Heart left ventricle (tissue), 13 donors: ENCODE results near the gene LAMB2.

Source experiments
- POLR2A ChIP-seq, 2 donors: fragments of 450-650 bp; IDR thresholded peaks; one replicate each; pipeline ENCODE4 v1.6.1; 2017; ENCODE audit warnings: antibody characterized with exemption in 2 of 2, mild to moderate bottlenecking in 2 of 2, moderate library complexity in 2 of 2
- TF ChIP-seq, protein P1 (sequence below), 12 donors: fragments of 200-600 bp; sonication (generic) in 4 of 12; IDR thresholded peaks; one replicate each; pipeline versions ENCODE4 v1.5.0 to v1.8.0; 2018 to 2022; ENCODE audit warnings: antibody characterized with exemption in 12 of 12, mild to moderate bottlenecking in 5 of 12
- donor health status: ischemic (EF 13 %, LVEDD 7.1; RV severe dilation, severe dysfunction).
- donor health status: DM: no; HTN: yes; CAD: no.
- donor health status: DM: no; HTN: no; CAD: no.
- donor health status: ischemic (EF 25% LVEDD 6.9; RV normal size, moderate dysfunction).
- donor health status: ischemic (EF 25% LVEDD 5.7; RV mildly dilated, moderate dysfunction).
- donor health status: ischemic (EF 35%, LVEDD 5.7; RV mildly dilated, moderate dysfunction).
- donor health status: nonischemic (EF 11% LVEDD 7.7; RV severe dilation, severe dysfunction).
- donor health status: DM: yes; HTN: yes; CAD: no.
- donor health status: PGD.
- donor health status: ischemic (EF 29% LVEDD 5.4; RV normal size, mild dysfunction).
- donor health status: nonischemic (EF 23%, LVEDD 6.1; RV moderate dilation, normal function).

DNA sequence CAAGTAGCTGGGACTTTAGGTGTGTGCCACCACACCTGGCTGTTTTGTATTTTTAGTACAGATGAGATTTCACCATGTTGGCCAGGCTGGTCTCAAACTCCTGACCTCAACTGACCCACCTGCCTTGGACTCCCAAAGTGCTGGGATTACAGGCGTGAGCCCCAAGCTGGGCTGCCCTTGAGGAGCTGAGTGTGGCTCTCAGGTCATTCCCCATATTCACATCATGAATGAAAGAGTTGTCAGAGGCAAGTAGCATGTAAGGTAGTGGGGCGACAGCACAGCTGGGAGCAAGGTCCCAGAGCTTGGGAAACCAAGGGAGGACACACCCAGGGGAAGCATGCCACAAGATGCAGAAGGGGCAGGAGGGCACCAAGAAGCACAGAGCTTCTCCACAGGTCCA lies 28.3 kb upstream of the LAMB2 start:
- no peak for TF ChIP-seq POLR2A (IDR thresholded peaks at IDR 0.05)
- TF ChIP-seq, protein P1, sequence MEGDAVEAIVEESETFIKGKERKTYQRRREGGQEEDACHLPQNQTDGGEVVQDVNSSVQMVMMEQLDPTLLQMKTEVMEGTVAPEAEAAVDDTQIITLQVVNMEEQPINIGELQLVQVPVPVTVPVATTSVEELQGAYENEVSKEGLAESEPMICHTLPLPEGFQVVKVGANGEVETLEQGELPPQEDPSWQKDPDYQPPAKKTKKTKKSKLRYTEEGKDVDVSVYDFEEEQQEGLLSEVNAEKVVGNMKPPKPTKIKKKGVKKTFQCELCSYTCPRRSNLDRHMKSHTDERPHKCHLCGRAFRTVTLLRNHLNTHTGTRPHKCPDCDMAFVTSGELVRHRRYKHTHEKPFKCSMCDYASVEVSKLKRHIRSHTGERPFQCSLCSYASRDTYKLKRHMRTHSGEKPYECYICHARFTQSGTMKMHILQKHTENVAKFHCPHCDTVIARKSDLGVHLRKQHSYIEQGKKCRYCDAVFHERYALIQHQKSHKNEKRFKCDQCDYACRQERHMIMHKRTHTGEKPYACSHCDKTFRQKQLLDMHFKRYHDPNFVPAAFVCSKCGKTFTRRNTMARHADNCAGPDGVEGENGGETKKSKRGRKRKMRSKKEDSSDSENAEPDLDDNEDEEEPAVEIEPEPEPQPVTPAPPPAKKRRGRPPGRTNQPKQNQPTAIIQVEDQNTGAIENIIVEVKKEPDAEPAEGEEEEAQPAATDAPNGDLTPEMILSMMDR (IDR thresholded peaks at IDR 0.05): no peak
